Neural cell (in vitro differentiated cells): ENCODE data around the gene TRIM45. TPM values are rescaled to one million over a fixed set of nuclear protein-coding genes. Genes with fewer than 3 reads are reported as not detected.
A peak's percentile ranks its signal among the peaks of the same experiment; 100 is the strongest.

Experiments
- H2AFZ ChIP-seq: fragments of 200-600, 300-800 bp; sonication (generic), shearing (Covaris generic); 2 replicates; pipeline ENCODE4 v1.6.0; 2014; ENCODE audit warnings: low read depth, mild to moderate bottlenecking, antibody characterized with exemption, low read length, moderate library complexity
- H3F3A ChIP-seq: fragments of 200-600 bp; shearing (Covaris generic); 2 replicates; pipeline ENCODE4 v1.6.1; 2016; ENCODE audit warnings: mild to moderate bottlenecking, moderate library complexity, mixed read lengths, antibody characterized with exemption, low read length; ENCODE audit not compliant: insufficient read depth, poor library complexity, severe bottlenecking
- H3K27ac ChIP-seq: fragments of 200-600, 300-800 bp; sonication (generic), shearing (Covaris generic); 2 replicates; pipeline ENCODE4 v1.5.1; 2014; ENCODE audit warnings: mild to moderate bottlenecking, low read length, moderate library complexity
- H3K27me3 ChIP-seq: fragments of 300-800, 200-600 bp; sonication (generic), shearing (Covaris generic); 2 replicates; pipeline ENCODE4 v1.6.0; 2014; ENCODE audit warnings: mild to moderate bottlenecking, low read depth, low read length, moderate library complexity; ENCODE audit not compliant: insufficient read depth
- H3K36me3 ChIP-seq: fragments of 300-800, 200-600 bp; sonication (generic), shearing (Covaris generic); 2 replicates; pipeline ENCODE4 v1.5.1; 2014; ENCODE audit warnings: mild to moderate bottlenecking, antibody characterized with exemption, low read length, moderate library complexity; ENCODE audit not compliant: insufficient read depth
- H3K4me2 ChIP-seq: fragments of 300-800, 200-600 bp; sonication (generic), shearing (Covaris generic); 2 replicates; pipeline ENCODE4 v1.6.0; 2014; ENCODE audit warnings: mild to moderate bottlenecking, low read length
- H3K4me3 ChIP-seq: fragments of 300-800, 200-600 bp; sonication (generic), shearing (Covaris generic); 2 replicates; pipeline ENCODE4 v1.5.1; 2014; ENCODE audit warnings: mild to moderate bottlenecking, low read length, moderate library complexity
- H3K79me2 ChIP-seq: fragments of 200-600 bp; shearing (Covaris generic); replicated peaks from 2 replicates; pipeline ENCODE4 v1.6.0; 2014; ENCODE audit warnings: mild to moderate bottlenecking, low read length, moderate library complexity; ENCODE audit not compliant: insufficient read depth
- H3K9ac ChIP-seq: fragments of 300-800, 200-600 bp; sonication (generic), shearing (Covaris generic); 2 replicates; pipeline ENCODE4 v1.6.1; 2016; ENCODE audit warnings: mild to moderate bottlenecking, low read length, mixed read lengths
- H3K9me2 ChIP-seq: fragments of 200-600 bp; shearing (Covaris generic); 2 replicates; pipeline ENCODE4 v1.6.1; 2016; ENCODE audit warnings: mild to moderate bottlenecking, low read length, mixed read lengths; ENCODE audit not compliant: insufficient read depth
- H3K9me3 ChIP-seq: fragments of 200-600, 300-800 bp; sonication (generic), shearing (Covaris generic); 2 replicates; pipeline ENCODE4 v1.6.1; 2016; ENCODE audit warnings: mild to moderate bottlenecking, mixed run types, low read length, moderate library complexity, mixed read lengths
- H4K20me1 ChIP-seq: fragments of 200-600 bp; shearing (Covaris generic); 2 replicates; pipeline ENCODE4 v1.6.1; 2016; ENCODE audit warnings: mild to moderate bottlenecking, mixed run types; ENCODE audit not compliant: insufficient read depth
- CTCF ChIP-seq: fragments of 450-650 bp; IDR thresholded peaks from 2 replicates; pipeline ENCODE4 v1.5.1; 2014; ENCODE audit warnings: antibody characterized with exemption, mild to moderate bottlenecking, moderate library complexity; ENCODE audit not compliant: poor library complexity, severe bottlenecking
- EP300 ChIP-seq: fragments of 450-650 bp; conservative IDR thresholded peaks from 2 replicates; pipeline ENCODE4 v1.6.1; 2014; ENCODE audit warnings: antibody characterized with exemption, mild to moderate bottlenecking, moderate library complexity; ENCODE audit not compliant: poor library complexity, severe bottlenecking
- EZH2 ChIP-seq: fragments of 200-600, 300-800 bp; shearing (Covaris generic), sonication (generic); IDR thresholded peaks from 2 replicates; pipeline ENCODE4 v1.6.1; 2014; ENCODE audit warnings: antibody characterized with exemption, low read length, borderline replicate concordance, mild to moderate bottlenecking; ENCODE audit not compliant: insufficient read depth, poor library complexity, severe bottlenecking
- MXI1 ChIP-seq: fragments of 450-650 bp; conservative IDR thresholded peaks from 2 replicates; pipeline ENCODE4 v1.6.1; 2014; ENCODE audit warnings: antibody characterized with exemption, mild to moderate bottlenecking; ENCODE audit not compliant: poor library complexity, severe bottlenecking
- POLR2AphosphoS5 ChIP-seq: IDR thresholded peaks from 2 replicates; pipeline ENCODE4 v1.6.1; 2012
- RAD21 ChIP-seq: fragments of 450-650 bp; conservative IDR thresholded peaks from 2 replicates; pipeline ENCODE4 v1.6.1; 2014; ENCODE audit warnings: antibody characterized with exemption, mild to moderate bottlenecking, moderate library complexity
- REST ChIP-seq: IDR thresholded peaks from 2 replicates; pipeline ENCODE4 v1.6.1; 2012; ENCODE audit warnings: borderline replicate concordance
- SMC3 ChIP-seq: fragments of 450-650 bp; conservative IDR thresholded peaks from 2 replicates; pipeline ENCODE4 v1.6.1; 2014; ENCODE audit warnings: antibody characterized with exemption, mild to moderate bottlenecking, moderate library complexity; ENCODE audit not compliant: poor library complexity
- TAF1 ChIP-seq: IDR thresholded peaks from 2 replicates; pipeline ENCODE4 v1.6.1; 2012; ENCODE audit warnings: low read depth
- polyA plus RNA-seq: library from polyadenylated mRNA; depleted of rRNA; stranded (reverse); fragments of >200 nt; gene quantifications from 2 replicates; pipeline ENCODE4 v1.2.3, GENCODE V29; 2014

Gene TRIM45
- polyA plus RNA-seq, 1 donor from 2014 or later: 4.9 TPM

GRCh38 chr1:117098287-117098890 is 23.2 kb downstream of the TRIM45 start:
- Histone ChIP-seq H3K27ac (no peak overlapping the region), H4K20me1 (no peaks in the 10 kb centered on the region), H3K9ac (no peak overlapping the region), H3K9me3 (no peaks in the 10 kb centered on the region), H3K79me2 (no peaks in the 10 kb centered on the region), H3K9me2 (no peaks in the 10 kb centered on the region), H3K36me3 (no peaks in the 10 kb centered on the region), H3K27me3 (no peaks in the 10 kb centered on the region), H3K4me3 (no peak overlapping the region), H3F3A (no peaks in the 10 kb centered on the region), H3K4me2 (no peak overlapping the region), H2AFZ (no peak overlapping the region)
- TF ChIP-seq RAD21: no peak
- no peak for TF ChIP-seq REST
- TF ChIP-seq MXI1: no peak
- TF ChIP-seq CTCF: no peak
- TF ChIP-seq EP300: no peak
- TF ChIP-seq TAF1: no peak
- no peak for TF ChIP-seq SMC3

DNA sequence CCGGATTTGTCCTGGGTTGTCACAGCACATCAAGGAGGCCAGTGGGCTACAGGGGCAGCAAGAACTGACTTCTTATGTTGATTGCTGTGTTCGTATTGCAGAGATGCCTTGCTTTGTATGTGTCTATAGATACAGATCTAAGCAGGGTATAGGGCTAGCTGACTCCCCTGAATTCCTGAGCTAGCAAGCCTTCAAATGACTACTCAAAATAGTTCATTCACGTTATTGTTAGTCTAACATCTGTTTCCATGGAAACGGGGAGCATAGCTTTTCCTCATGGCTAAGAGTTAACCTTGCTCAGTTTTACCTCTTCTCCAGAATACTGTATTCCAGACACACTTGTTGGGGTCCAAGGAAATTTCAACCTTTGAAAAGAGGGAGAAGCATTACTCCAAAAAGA is 24.1 kb downstream of the TRIM45 start:
- Histone ChIP-seq H3K9ac (peak overlapping the region; percentile 20), H2AFZ (no peak overlapping the region), H3K27me3 (no peaks in the 10 kb centered on the region), H3K36me3 (no peaks in the 10 kb centered on the region), H3K4me2 (peak overlapping the region; percentile 31), H3K27ac (peak overlapping the region; percentile 50), H3K9me3 (no peaks in the 10 kb centered on the region), H3F3A (no peaks in the 10 kb centered on the region), H4K20me1 (no peaks in the 10 kb centered on the region), H3K9me2 (no peaks in the 10 kb centered on the region), H3K79me2 (no peaks in the 10 kb centered on the region), H3K4me3 (peak overlapping the region; percentile 45)
- TF ChIP-seq SMC3 (no peak), RAD21 (no peak), EP300 (peak; percentile 43), POLR2AphosphoS5 (peak; percentile 52), EZH2 (no peak), CTCF (no peak)
